Measurements from ENCODE around the gene SH3PXD2A. TPM values are rescaled to one million over a fixed set of nuclear protein-coding genes. Genes with fewer than 3 reads are reported as not detected.
"Not testable (repeated sequence)": the region's sequence is repeated elsewhere in the genome, so short reads cannot be mapped to it uniquely, and the experiment has no call there.

SH3PXD2A gene
- total RNA-seq, 5 donors from 2014 or later (not counting 1 experiment from before 2014, with no cell fraction given): 5.8 to 11.8 (median 9.8) TPM

DNA sequence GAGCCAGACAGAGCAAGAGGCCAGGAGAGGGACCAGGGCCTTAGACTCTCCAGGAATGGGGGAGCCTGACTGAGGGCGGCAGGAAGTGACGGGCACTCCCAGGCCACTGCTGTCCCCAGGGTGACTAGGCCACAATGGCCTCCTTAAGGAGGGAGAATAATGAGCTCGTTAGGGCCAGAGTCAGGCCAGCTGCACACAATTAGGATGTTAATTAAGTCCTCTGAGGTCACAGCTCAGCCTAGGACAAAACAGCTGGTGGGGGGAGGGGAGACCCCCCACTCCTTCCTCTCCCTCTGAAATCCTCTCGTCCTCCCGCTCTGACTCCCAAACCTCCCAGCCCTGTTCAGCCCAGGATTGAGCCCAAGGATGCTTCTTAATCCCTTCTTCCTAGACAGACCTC lies 218.9 kb downstream of the SH3PXD2A start:
- H3K27ac ChIP-seq (ENCODE audit: low read length): no peak overlapping the region
- Mint-ChIP-seq H3K4me1 (no peaks in the 10 kb centered on the region), H3K36me3 (no peaks in the 10 kb centered on the region), H3K9me3 (no peaks in the 10 kb centered on the region), H3K4me3 (no peak overlapping the region), H3K27ac (no peak overlapping the region), H3K27me3 (no peaks in the 10 kb centered on the region)
- H3K9me3 ChIP-seq: no peaks in the 10 kb centered on the region
- peaks cover 0 to 2% of the 10 kb centered on the region in 2 experiments for H3K27me3 ChIP-seq (replicated peaks in 1 of 2; ENCODE audit: control insufficient read depth in 2 of 2, extremely low read depth in 1 of 2, insufficient read depth in 2 of 2, low read length in 1 of 2)
- DNase-seq (no peak), ATAC-seq (replicated peaks in 1 of 4) (no peak)
- H3K36me3 ChIP-seq (ENCODE audit: control insufficient read depth in 2 of 2, extremely low read depth in 1 of 2, insufficient read depth in 1 of 2, low read length in 1 of 2): no peaks in the 10 kb centered on the region
- ChIA-PET CTCF (no interaction called here), POLR2A (no interaction called here)
- H3K4me3 ChIP-seq (ENCODE audit: control insufficient read depth in 1 of 2, extremely low read depth in 1 of 2, low read length in 1 of 2): no peak overlapping the region
- peaks cover 0 to 4% of the 10 kb centered on the region in 2 experiments for H3K4me1 ChIP-seq (ENCODE audit: control insufficient read depth in 1 of 2, extremely low read depth in 1 of 2, insufficient read depth in 2 of 2, low read length in 2 of 2)
- WGBS (ENCODE audit: insufficient coverage): no CpG with 5 or more reads among the region's 5 CpGs

DNA sequence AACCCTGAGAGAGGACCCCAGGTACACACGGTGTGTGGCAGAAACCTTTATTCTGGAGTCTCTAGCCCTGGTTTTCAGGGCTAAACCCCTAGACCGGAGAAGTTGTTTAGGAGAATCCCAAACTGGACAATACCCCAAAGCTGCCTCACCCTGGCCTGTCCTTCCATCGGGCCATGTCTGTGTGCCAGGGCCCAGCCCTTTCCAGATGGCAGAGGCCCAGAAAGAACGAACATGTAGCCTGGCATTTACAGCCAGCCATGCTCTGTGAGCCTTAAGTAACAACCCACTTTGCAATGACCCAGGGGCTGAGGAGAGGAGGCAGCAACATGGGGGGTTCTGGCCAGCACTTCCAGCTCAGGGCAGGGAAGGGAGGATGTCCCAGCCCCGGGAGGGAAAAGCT lies 219.8 kb downstream of the SH3PXD2A start:
- Mint-ChIP-seq H3K4me1 (no peaks in the 10 kb centered on the region), H3K4me3 (no peak overlapping the region), H3K27ac (no peak overlapping the region), H3K36me3 (no peaks in the 10 kb centered on the region), H3K9me3 (no peaks in the 10 kb centered on the region), H3K27me3 (no peaks in the 10 kb centered on the region)
- 79% methylated on average over 5 of the region's 5 CpGs for WGBS (ENCODE audit: insufficient coverage)
- Histone ChIP-seq H3K4me1 (ENCODE audit: control insufficient read depth in 1 of 2, extremely low read depth in 1 of 2, insufficient read depth in 2 of 2, low read length in 2 of 2) (peaks cover 0 to 4% of the 10 kb centered on the region in 2 experiments), H3K27ac (ENCODE audit: low read length) (no peak overlapping the region), H3K36me3 (ENCODE audit: control insufficient read depth in 2 of 2, extremely low read depth in 1 of 2, insufficient read depth in 1 of 2, low read length in 1 of 2) (no peaks in the 10 kb centered on the region), H3K27me3 (replicated peaks in 1 of 2; ENCODE audit: control insufficient read depth in 2 of 2, extremely low read depth in 1 of 2, insufficient read depth in 2 of 2, low read length in 1 of 2) (peaks cover 0 to 2% of the 10 kb centered on the region in 2 experiments), H3K9me3 (no peaks in the 10 kb centered on the region), H3K4me3 (ENCODE audit: control insufficient read depth in 1 of 2, extremely low read depth in 1 of 2, low read length in 1 of 2) (no peak overlapping the region)
- ATAC-seq (replicated peaks in 1 of 4) (no peak), DNase-seq (no peak)
- POLR2A ChIA-PET: no interaction called here
- CTCF ChIA-PET: no interaction called here

DNA sequence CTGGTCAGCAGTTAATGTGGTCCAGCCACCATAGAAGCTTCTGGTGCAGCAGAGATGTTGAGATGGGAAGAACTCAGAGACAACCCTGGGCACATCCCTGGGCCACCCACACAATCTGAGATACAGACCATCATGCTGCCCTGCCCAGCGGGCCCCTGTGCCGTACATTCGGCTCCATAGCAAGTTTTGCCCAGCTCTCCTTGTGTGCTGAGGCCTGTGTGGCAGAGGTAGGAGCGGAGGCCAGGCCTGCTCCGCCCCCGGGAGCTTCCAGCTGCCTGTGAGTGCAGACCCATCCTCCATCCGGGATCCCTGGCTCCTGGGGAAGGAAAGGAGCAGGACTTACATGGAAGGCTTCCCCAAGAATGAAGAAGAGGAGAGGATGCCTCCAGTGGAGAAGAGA lies 221.5 kb downstream of the SH3PXD2A start:
- no peak overlapping the region for H3K4me3 Mint-ChIP-seq
- no peaks in the 10 kb centered on the region for H3K4me1 Mint-ChIP-seq
- no peaks in the 10 kb centered on the region for H3K36me3 Mint-ChIP-seq
- no peak overlapping the region for H3K4me3 ChIP-seq (ENCODE audit: control insufficient read depth in 1 of 2, extremely low read depth in 1 of 2, low read length in 1 of 2)
- 100% methylated on average over 4 of the region's 7 CpGs for WGBS (ENCODE audit: insufficient coverage)
- peaks cover 0 to 4% of the 10 kb centered on the region in 2 experiments for H3K4me1 ChIP-seq (ENCODE audit: control insufficient read depth in 1 of 2, extremely low read depth in 1 of 2, insufficient read depth in 2 of 2, low read length in 2 of 2)
- no peaks in the 10 kb centered on the region for H3K36me3 ChIP-seq (ENCODE audit: control insufficient read depth in 2 of 2, extremely low read depth in 1 of 2, insufficient read depth in 1 of 2, low read length in 1 of 2)
- peaks cover 0 to 2% of the 10 kb centered on the region in 2 experiments for H3K27me3 ChIP-seq (replicated peaks in 1 of 2; ENCODE audit: control insufficient read depth in 2 of 2, extremely low read depth in 1 of 2, insufficient read depth in 2 of 2, low read length in 1 of 2)
- H3K9me3 Mint-ChIP-seq: no peaks in the 10 kb centered on the region
- ChIA-PET POLR2A (no interaction called here), CTCF (interaction anchor here in 1 of 2 donors (0.6 kb wide), 1 partner anchor 39 kb away, joined by 5 read pairs; no protein-coding TSS in a partner anchor)
- DNase-seq: no peak
- H3K9me3 ChIP-seq: no peaks in the 10 kb centered on the region
- H3K27ac ChIP-seq (ENCODE audit: low read length): no peak overlapping the region
- H3K27ac Mint-ChIP-seq: no peak overlapping the region
- H3K27me3 Mint-ChIP-seq: no peaks in the 10 kb centered on the region
- ATAC-seq (replicated peaks in 1 of 4): no peak

DNA sequence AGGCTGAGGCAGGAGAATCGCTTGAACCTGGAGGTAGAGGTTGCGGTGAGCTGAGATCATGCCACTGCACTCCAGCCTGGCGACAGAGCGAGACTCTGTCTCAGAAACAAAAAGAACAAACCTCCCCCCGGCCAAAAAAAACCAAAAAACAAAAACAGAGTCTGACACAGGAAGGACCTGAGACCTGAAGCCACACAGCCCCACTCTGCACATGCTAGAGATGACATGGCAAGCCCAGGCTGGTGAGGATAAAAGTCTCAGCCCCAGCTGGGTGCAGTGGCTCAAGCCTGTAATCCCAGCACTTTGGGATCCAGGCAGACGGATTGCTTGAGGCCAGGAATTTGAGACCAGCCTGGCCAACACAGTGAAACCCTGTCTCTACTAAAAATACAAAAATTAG lies 222.5 kb downstream of the SH3PXD2A start:
- H3K4me1 ChIP-seq (ENCODE audit: control insufficient read depth in 1 of 2, extremely low read depth in 1 of 2, insufficient read depth in 2 of 2, low read length in 2 of 2); H3K27ac ChIP-seq (ENCODE audit: low read length); ATAC-seq (replicated peaks in 1 of 4); H3K27me3 ChIP-seq (replicated peaks in 1 of 2; ENCODE audit: control insufficient read depth in 2 of 2, extremely low read depth in 1 of 2, insufficient read depth in 2 of 2, low read length in 1 of 2); DNase-seq; CTCF ChIA-PET; H3K4me3 ChIP-seq (ENCODE audit: control insufficient read depth in 1 of 2, extremely low read depth in 1 of 2, low read length in 1 of 2); H3K4me1 Mint-ChIP-seq; H3K27me3 Mint-ChIP-seq; H3K4me3 Mint-ChIP-seq; H3K36me3 ChIP-seq (ENCODE audit: control insufficient read depth in 2 of 2, extremely low read depth in 1 of 2, insufficient read depth in 1 of 2, low read length in 1 of 2); H3K9me3 Mint-ChIP-seq; POLR2A ChIA-PET; H3K9me3 ChIP-seq; H3K36me3 Mint-ChIP-seq; H3K27ac Mint-ChIP-seq: not testable (repeated sequence)
- WGBS (ENCODE audit: insufficient coverage): 58% methylated on average over 2 of the region's 6 CpGs

DNA sequence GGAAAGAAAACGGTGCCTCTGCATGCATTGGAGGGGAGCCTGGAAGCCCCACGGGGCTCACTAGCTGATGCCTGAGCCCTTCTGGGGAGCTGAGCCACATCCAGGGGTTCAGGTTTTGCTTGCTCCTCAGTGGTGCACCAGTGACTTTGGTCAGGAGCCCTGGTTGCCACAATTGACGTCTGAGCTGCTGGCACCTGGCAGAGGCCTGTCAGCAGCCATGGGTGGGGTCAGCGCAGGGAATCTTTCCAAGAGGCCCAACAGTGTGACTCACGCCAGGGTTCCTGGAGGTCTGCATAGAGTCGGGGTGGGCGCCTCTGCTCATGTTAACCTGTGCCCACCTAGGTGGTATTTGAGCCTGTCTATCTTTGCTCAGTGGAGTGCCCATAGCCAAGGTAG lies 223.1 kb downstream of the SH3PXD2A start:
- Mint-ChIP-seq H3K27me3 (no peaks in the 10 kb centered on the region), H3K4me3 (no peak overlapping the region), H3K27ac (no peak overlapping the region), H3K9me3 (no peaks in the 10 kb centered on the region), H3K4me1 (no peaks in the 10 kb centered on the region), H3K36me3 (no peaks in the 10 kb centered on the region)
- Histone ChIP-seq H3K27ac (ENCODE audit: low read length) (no peak overlapping the region), H3K27me3 (replicated peaks in 1 of 2; ENCODE audit: control insufficient read depth in 2 of 2, extremely low read depth in 1 of 2, insufficient read depth in 2 of 2, low read length in 1 of 2) (peaks cover 0 to 2% of the 10 kb centered on the region in 2 experiments), H3K9me3 (no peaks in the 10 kb centered on the region), H3K4me3 (ENCODE audit: control insufficient read depth in 1 of 2, extremely low read depth in 1 of 2, low read length in 1 of 2) (no peak overlapping the region), H3K36me3 (ENCODE audit: control insufficient read depth in 2 of 2, extremely low read depth in 1 of 2, insufficient read depth in 1 of 2, low read length in 1 of 2) (no peaks in the 10 kb centered on the region), H3K4me1 (ENCODE audit: control insufficient read depth in 1 of 2, extremely low read depth in 1 of 2, insufficient read depth in 2 of 2, low read length in 2 of 2) (peaks cover 0 to 4% of the 10 kb centered on the region in 2 experiments)
- ChIA-PET CTCF (no interaction called here), POLR2A (no interaction called here)
- ATAC-seq (replicated peaks in 1 of 4) (no peak), DNase-seq (peak in 1 of 35 experiments; percentile 4)
- 76% methylated on average over 7 of the region's 7 CpGs for WGBS (ENCODE audit: insufficient coverage)

DNA sequence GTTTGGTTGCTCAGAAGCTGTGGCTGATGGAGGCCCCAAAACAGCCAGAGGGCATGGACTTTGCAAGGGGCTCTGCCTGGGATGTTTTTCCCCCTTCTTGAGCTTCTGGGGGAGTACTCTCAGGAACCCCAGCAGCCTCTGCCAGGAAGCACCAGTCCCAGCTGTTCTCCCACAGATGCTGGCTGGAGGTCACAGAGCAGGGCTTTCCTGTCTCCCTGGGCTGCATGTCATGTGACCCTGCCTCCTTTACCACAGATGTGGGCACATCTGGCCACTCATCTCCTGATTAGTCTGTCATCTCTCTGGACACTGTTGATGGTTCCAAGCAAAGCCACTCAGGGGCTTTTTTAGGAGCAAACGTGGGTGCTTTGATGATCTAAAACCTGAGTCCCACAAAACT lies 225.2 kb downstream of the SH3PXD2A start:
- Histone ChIP-seq H3K4me1 (ENCODE audit: control insufficient read depth in 1 of 2, extremely low read depth in 1 of 2, insufficient read depth in 2 of 2, low read length in 2 of 2) (peaks cover 0 to 4% of the 10 kb centered on the region in 2 experiments), H3K27me3 (replicated peaks in 1 of 2; ENCODE audit: control insufficient read depth in 2 of 2, extremely low read depth in 1 of 2, insufficient read depth in 2 of 2, low read length in 1 of 2) (peaks cover 0 to 2% of the 10 kb centered on the region in 2 experiments), H3K9me3 (no peaks in the 10 kb centered on the region), H3K4me3 (ENCODE audit: control insufficient read depth in 1 of 2, extremely low read depth in 1 of 2, low read length in 1 of 2) (no peak overlapping the region), H3K27ac (ENCODE audit: low read length) (no peak overlapping the region), H3K36me3 (ENCODE audit: control insufficient read depth in 2 of 2, extremely low read depth in 1 of 2, insufficient read depth in 1 of 2, low read length in 1 of 2) (peaks cover under 1 to 2% of the 10 kb centered on the region in 2 donors)
- WGBS (ENCODE audit: insufficient coverage): 50% methylated on average over 1 of the region's 1 CpG
- no peak for DNase-seq
- ChIA-PET CTCF (no interaction called here), POLR2A (no interaction called here)
- Mint-ChIP-seq H3K36me3 (peaks cover 4% of the 10 kb centered on the region), H3K27ac (no peak overlapping the region), H3K4me3 (no peak overlapping the region), H3K4me1 (no peaks in the 10 kb centered on the region), H3K27me3 (no peaks in the 10 kb centered on the region), H3K9me3 (no peaks in the 10 kb centered on the region)
- ATAC-seq (replicated peaks in 1 of 4): no peak

DNA sequence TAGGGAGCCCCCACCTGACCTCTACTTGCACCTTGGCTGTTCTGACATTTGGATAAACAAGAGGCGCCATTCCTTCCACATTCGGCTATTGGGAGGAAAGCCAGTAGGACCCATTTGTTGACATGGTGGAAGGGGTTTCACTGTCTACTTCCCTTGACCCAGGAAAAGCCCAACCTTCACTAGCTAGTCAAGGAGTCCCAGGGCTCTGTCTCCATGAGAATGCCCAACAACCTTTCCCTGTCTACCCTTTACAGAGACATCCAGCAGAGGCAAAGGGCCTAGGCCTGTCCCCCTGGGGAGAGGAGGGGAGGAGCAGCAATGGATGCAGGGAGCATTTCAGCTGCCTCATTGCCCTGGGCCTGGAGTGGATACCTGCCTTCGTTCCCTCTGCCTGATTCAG lies 225.8 kb downstream of the SH3PXD2A start:
- CTCF ChIA-PET: no interaction called here
- H3K4me1 ChIP-seq (ENCODE audit: control insufficient read depth in 1 of 2, extremely low read depth in 1 of 2, insufficient read depth in 2 of 2, low read length in 2 of 2): peaks cover 0 to 4% of the 10 kb centered on the region in 2 experiments
- peaks cover 4 to 5% of the 10 kb centered on the region in 2 donors for H3K36me3 ChIP-seq (ENCODE audit: control insufficient read depth in 2 of 2, extremely low read depth in 1 of 2, insufficient read depth in 1 of 2, low read length in 1 of 2)
- WGBS (ENCODE audit: insufficient coverage): 100% methylated on average over 1 of the region's 3 CpGs
- no peak overlapping the region for H3K27ac ChIP-seq (ENCODE audit: low read length)
- no peaks in the 10 kb centered on the region for H3K9me3 Mint-ChIP-seq
- DNase-seq: no peak
- no peak for ATAC-seq (replicated peaks in 1 of 4)
- POLR2A ChIA-PET: no interaction called here
- H3K27ac Mint-ChIP-seq: no peak overlapping the region
- peaks cover 0 to 2% of the 10 kb centered on the region in 2 experiments for H3K27me3 ChIP-seq (replicated peaks in 1 of 2; ENCODE audit: control insufficient read depth in 2 of 2, extremely low read depth in 1 of 2, insufficient read depth in 2 of 2, low read length in 1 of 2)
- no peak overlapping the region for H3K4me3 Mint-ChIP-seq
- no peaks in the 10 kb centered on the region for H3K4me1 Mint-ChIP-seq
- H3K9me3 ChIP-seq: no peaks in the 10 kb centered on the region
- H3K27me3 Mint-ChIP-seq: no peaks in the 10 kb centered on the region
- H3K36me3 Mint-ChIP-seq: peaks cover 4% of the 10 kb centered on the region
- no peak overlapping the region for H3K4me3 ChIP-seq (ENCODE audit: control insufficient read depth in 1 of 2, extremely low read depth in 1 of 2, low read length in 1 of 2)

Data from T-cell (primary cell).